Measurements from ENCODE around the gene SLC2A4.

Gene SLC2A4

DNA sequence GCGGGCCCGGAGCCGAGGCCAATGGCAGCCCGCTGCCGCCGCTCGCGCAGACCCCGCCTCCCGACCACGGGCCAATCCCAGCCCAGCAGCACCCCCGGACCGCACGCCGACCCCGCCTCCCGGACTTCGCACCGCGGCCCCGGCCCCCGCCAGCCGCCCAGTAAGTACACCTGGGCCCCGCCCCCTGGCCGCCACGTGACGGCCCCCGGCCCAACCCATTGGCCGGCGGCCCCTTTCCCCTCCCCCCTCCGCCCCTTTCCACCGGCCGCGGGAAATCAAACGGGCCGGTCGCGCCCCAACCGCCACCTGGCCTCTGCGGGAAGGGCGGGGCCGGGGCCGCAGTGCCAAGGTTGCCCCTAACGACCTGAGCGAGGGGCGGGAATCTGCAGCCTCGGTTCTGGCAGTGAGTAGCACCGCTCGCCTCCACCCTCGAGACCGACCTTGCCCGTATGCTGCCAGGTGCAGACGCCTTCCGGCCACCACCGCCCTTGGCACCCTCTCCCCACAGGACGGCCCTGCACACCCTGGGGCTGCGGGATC is 13.2 kb downstream of the SLC2A4 start, which contains the start of gene YBX2:
YBX2 (minus strand) TSS at position 26 of the 540 bp plus-strand sequence. CDS start 139 bp downstream, outside the sequence.
- no peak within 1 kb of the TSS for H3K27ac ChIP-seq (ENCODE audit: low read length, poor library complexity, severe bottlenecking)
- H2BK15ac ChIP-seq (ENCODE audit: low read depth, poor library complexity, severe bottlenecking): no peak within 1 kb of the TSS
- no peak within 1 kb of the TSS for H2BK5ac ChIP-seq (ENCODE audit: low read depth, low read length, poor library complexity, severe bottlenecking)
- H3K23ac ChIP-seq (ENCODE audit: low read length in 2 of 2): peak within 1 kb of the TSS in 1 of 2 experiments; percentile 98
- no peak within 1 kb of the TSS for H3K18ac ChIP-seq (ENCODE audit: low read depth in 1 of 2, low read length in 2 of 2)
- H2AK5ac ChIP-seq (ENCODE audit: low read length, severe bottlenecking): no peak within 1 kb of the TSS
- H2AFZ ChIP-seq (ENCODE audit: low read depth, low read length): no peak within 1 kb of the TSS
- no peak within 1 kb of the TSS for H4K8ac ChIP-seq (ENCODE audit: low read length)
- no peaks in the 10 kb centered on the region for H3K79me1 ChIP-seq (replicated peaks; ENCODE audit: low read length, poor library complexity, severe bottlenecking)
- no peak within 1 kb of the TSS for H3K4ac ChIP-seq (ENCODE audit: low read depth in 1 of 2, low read length in 2 of 2)
- H3K36me3 ChIP-seq (ENCODE audit: control insufficient read depth in 1 of 2, insufficient read depth in 2 of 2, low read depth in 1 of 2, low read length in 2 of 2): no peaks in the 10 kb centered on the region
- peak; percentile 12 for DNase-seq
- H3K4me2 ChIP-seq (ENCODE audit: low read length, poor library complexity, severe bottlenecking): peak within 1 kb of the TSS; percentile 48
- no peak within 1 kb of the TSS for H3K4me3 ChIP-seq (ENCODE audit: insufficient read depth in 1 of 2, low read depth in 1 of 2, low read length in 2 of 2)
- peaks cover 55 to 57% of the 10 kb centered on the region in 2 experiments for H3K27me3 ChIP-seq (ENCODE audit: control insufficient read depth in 1 of 2, insufficient read depth in 1 of 2, low read length in 2 of 2)
- H3K9ac ChIP-seq (ENCODE audit: low read length): no peak within 1 kb of the TSS
- 9% methylated on average over 37 of the region's 57 CpGs for WGBS
- no peak within 1 kb of the TSS for H3K14ac ChIP-seq (ENCODE audit: low read length in 2 of 2)
- no peak within 1 kb of the TSS for H4K91ac ChIP-seq (ENCODE audit: low read length)
- no peak within 1 kb of the TSS for H2BK12ac ChIP-seq (ENCODE audit: low read length in 2 of 2)
- peaks cover 18% of the 10 kb centered on the region for H3K4me1 ChIP-seq (ENCODE audit: control insufficient read depth, insufficient read depth, low read depth, low read length)
- H3K9me3 ChIP-seq (ENCODE audit: control insufficient read depth, low read length): no peaks in the 10 kb centered on the region
- H2BK120ac ChIP-seq (ENCODE audit: low read depth, low read length): no peak within 1 kb of the TSS

DNA sequence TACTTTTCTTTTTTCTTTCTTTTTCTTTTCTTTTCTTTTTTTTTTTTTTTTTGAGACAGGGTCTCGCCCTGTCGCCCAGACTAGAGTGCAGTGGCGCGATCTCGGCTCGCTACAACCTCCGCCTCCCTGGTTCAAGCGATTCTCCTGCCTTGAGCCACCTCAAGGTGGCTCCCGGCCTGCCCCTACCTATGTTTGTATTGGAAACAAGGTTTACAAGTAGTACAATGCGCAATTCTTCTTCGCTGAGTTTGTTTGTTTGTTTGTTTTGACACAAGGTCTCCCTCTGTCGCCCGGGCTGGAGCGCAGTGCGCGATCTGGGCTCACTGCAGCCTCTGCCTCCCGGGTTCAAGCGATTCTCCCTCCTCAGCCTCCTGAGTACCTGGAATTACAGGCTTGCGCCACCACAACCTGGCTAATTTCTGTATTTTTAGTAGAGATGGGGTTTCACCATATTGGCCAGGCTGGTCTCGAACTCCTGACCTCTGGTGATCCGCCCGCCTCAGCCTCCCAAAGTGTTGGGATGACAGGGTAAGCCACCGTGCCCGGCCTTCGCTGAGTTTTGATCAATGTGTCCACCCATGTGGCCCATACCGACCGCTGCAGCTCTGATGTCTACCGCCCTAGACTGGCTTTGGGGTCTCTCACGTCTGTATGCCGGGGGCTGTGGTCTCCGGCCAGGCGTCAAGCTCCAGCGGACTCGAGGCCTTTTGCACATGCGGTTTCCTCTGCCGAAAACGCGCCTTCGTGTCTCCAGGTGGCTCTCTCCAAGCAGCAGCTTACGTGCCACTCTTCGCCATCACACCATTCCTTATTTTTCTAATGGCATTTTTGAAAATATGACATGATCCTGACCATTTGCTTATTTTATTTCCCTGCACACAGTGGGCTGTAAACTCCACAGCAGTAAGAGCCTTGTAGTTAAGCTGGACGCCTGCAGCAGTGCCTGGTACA is 14.0 kb downstream of the SLC2A4 start:
- no peak overlapping the region for H2BK5ac ChIP-seq (ENCODE audit: low read depth, low read length, poor library complexity, severe bottlenecking)
- no peak overlapping the region for H2BK15ac ChIP-seq (ENCODE audit: low read depth, poor library complexity, severe bottlenecking)
- no peak overlapping the region for H3K4me2 ChIP-seq (ENCODE audit: low read length, poor library complexity, severe bottlenecking)
- H2AK5ac ChIP-seq (ENCODE audit: low read length, severe bottlenecking): no peak overlapping the region
- H3K23ac ChIP-seq (ENCODE audit: low read length in 2 of 2): no peak overlapping the region
- no peaks in the 10 kb centered on the region for H3K9me3 ChIP-seq (ENCODE audit: control insufficient read depth, low read length)
- H3K14ac ChIP-seq (ENCODE audit: low read length in 2 of 2): no peak overlapping the region
- H3K4me1 ChIP-seq (ENCODE audit: control insufficient read depth, insufficient read depth, low read depth, low read length): peaks cover 18% of the 10 kb centered on the region
- H2AFZ ChIP-seq (ENCODE audit: low read depth, low read length): no peak overlapping the region
- no peak overlapping the region for H2BK120ac ChIP-seq (ENCODE audit: low read depth, low read length)
- no peak overlapping the region for H3K18ac ChIP-seq (ENCODE audit: low read depth in 1 of 2, low read length in 2 of 2)
- peak overlapping the region in 1 of 2 experiments; percentile 66 for H3K4me3 ChIP-seq (ENCODE audit: insufficient read depth in 1 of 2, low read depth in 1 of 2, low read length in 2 of 2)
- H4K91ac ChIP-seq (ENCODE audit: low read length): no peak overlapping the region
- H4K8ac ChIP-seq (ENCODE audit: low read length): no peak overlapping the region
- no peak overlapping the region for H2BK12ac ChIP-seq (ENCODE audit: low read length in 2 of 2)
- 74% methylated on average over 42 of the region's 42 CpGs for WGBS
- H3K4ac ChIP-seq (ENCODE audit: low read depth in 1 of 2, low read length in 2 of 2): no peak overlapping the region
- H3K36me3 ChIP-seq (ENCODE audit: control insufficient read depth in 1 of 2, insufficient read depth in 2 of 2, low read depth in 1 of 2, low read length in 2 of 2): no peaks in the 10 kb centered on the region
- H3K27me3 ChIP-seq (ENCODE audit: control insufficient read depth in 1 of 2, insufficient read depth in 1 of 2, low read length in 2 of 2): peaks cover 49% of the 10 kb centered on the region in 2 experiments
- H3K27ac ChIP-seq (ENCODE audit: low read length, poor library complexity, severe bottlenecking): no peak overlapping the region
- peak overlapping the region; percentile 26 for H3K9ac ChIP-seq (ENCODE audit: low read length)
- DNase-seq: no peak
- no peaks in the 10 kb centered on the region for H3K79me1 ChIP-seq (replicated peaks; ENCODE audit: low read length, poor library complexity, severe bottlenecking)

DNA sequence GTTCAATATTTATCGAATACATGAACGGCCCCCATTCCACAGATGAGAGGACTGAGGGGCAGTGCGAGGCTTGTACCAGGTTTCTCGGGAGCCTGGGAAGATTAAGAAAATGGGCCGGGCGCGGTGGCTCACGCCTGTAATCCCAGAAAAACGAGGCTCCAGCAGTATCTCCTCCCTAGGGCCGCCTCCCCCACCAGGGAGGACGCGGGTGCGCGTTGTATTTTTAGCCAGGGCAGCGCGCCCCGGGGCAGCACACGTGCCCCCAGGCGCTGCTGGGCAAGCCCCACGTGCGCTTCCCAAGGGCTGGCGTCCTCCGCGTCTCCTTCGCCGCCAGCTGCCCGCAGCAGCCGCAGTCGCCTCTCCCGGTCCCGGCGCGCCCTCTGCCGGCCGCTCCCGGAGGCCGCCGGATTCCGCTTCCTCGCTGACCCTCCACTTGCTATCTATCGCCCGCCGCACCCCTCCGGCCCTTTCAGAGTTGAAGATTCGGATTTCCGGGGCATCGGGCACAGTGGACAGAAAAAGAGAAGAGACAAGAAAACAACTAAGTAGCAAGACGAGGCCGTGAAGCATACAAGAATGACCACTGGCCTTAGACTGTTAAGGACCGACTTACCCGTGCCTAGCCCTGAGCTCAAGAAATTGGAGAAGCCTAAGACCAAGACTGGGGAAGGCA is 14.8 kb downstream of the SLC2A4 start:
- no peak overlapping the region for H3K18ac ChIP-seq (ENCODE audit: low read depth in 1 of 2, low read length in 2 of 2)
- WGBS: 7% methylated on average over 42 of the region's 51 CpGs
- H3K4me3 ChIP-seq (ENCODE audit: insufficient read depth in 1 of 2, low read depth in 1 of 2, low read length in 2 of 2): peak overlapping the region in 1 of 2 experiments; percentile 66
- H4K91ac ChIP-seq (ENCODE audit: low read length): no peak overlapping the region
- peaks cover 40 to 41% of the 10 kb centered on the region in 2 experiments for H3K27me3 ChIP-seq (ENCODE audit: control insufficient read depth in 1 of 2, insufficient read depth in 1 of 2, low read length in 2 of 2)
- H2BK5ac ChIP-seq (ENCODE audit: low read depth, low read length, poor library complexity, severe bottlenecking): no peak overlapping the region
- no peak overlapping the region for H3K23ac ChIP-seq (ENCODE audit: low read length in 2 of 2)
- no peaks in the 10 kb centered on the region for H3K9me3 ChIP-seq (ENCODE audit: control insufficient read depth, low read length)
- H2BK120ac ChIP-seq (ENCODE audit: low read depth, low read length): no peak overlapping the region
- H4K8ac ChIP-seq (ENCODE audit: low read length): no peak overlapping the region
- H3K4me2 ChIP-seq (ENCODE audit: low read length, poor library complexity, severe bottlenecking): peak overlapping the region; percentile 56
- no peak overlapping the region for H2AFZ ChIP-seq (ENCODE audit: low read depth, low read length)
- H3K36me3 ChIP-seq (ENCODE audit: control insufficient read depth in 1 of 2, insufficient read depth in 2 of 2, low read depth in 1 of 2, low read length in 2 of 2): no peaks in the 10 kb centered on the region
- H2BK15ac ChIP-seq (ENCODE audit: low read depth, poor library complexity, severe bottlenecking): no peak overlapping the region
- no peaks in the 10 kb centered on the region for H3K79me1 ChIP-seq (replicated peaks; ENCODE audit: low read length, poor library complexity, severe bottlenecking)
- no peak overlapping the region for H2AK5ac ChIP-seq (ENCODE audit: low read length, severe bottlenecking)
- no peak overlapping the region for H3K14ac ChIP-seq (ENCODE audit: low read length in 2 of 2)
- H3K9ac ChIP-seq (ENCODE audit: low read length): peak overlapping the region; percentile 46
- peaks cover 18% of the 10 kb centered on the region for H3K4me1 ChIP-seq (ENCODE audit: control insufficient read depth, insufficient read depth, low read depth, low read length)
- no peak overlapping the region for H3K27ac ChIP-seq (ENCODE audit: low read length, poor library complexity, severe bottlenecking)
- H2BK12ac ChIP-seq (ENCODE audit: low read length in 2 of 2): no peak overlapping the region
- H3K4ac ChIP-seq (ENCODE audit: low read depth in 1 of 2, low read length in 2 of 2): no peak overlapping the region
- DNase-seq: peak; percentile 84

DNA sequence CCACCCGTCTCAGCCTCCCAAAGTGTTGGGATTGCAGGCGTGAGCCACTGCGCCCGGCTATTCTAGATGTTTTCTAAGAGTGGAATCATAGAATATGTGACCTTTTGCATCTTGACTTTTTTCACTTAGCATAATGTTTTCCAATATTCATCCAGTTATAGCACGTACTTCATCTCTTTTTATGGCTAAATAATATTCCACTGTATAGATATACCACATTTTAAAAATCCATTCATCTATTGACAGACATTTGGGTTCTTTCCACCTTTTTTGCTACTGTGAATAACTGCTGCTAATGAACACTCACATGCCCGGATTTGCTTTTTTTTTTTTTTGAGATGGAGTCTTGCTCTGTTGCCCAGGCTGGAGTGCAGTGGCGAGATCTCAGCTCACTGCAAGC is 22.7 kb downstream of the SLC2A4 start:
- no peak overlapping the region for H3K23ac ChIP-seq (ENCODE audit: low read length in 2 of 2)
- no peak overlapping the region for H3K27ac ChIP-seq (ENCODE audit: low read length, poor library complexity, severe bottlenecking)
- no peak overlapping the region for H4K8ac ChIP-seq (ENCODE audit: low read length)
- peaks cover 0 to 3% of the 10 kb centered on the region in 2 experiments for H3K27me3 ChIP-seq (ENCODE audit: control insufficient read depth in 1 of 2, insufficient read depth in 1 of 2, low read length in 2 of 2)
- H3K36me3 ChIP-seq (ENCODE audit: control insufficient read depth in 1 of 2, insufficient read depth in 2 of 2, low read depth in 1 of 2, low read length in 2 of 2): no peaks in the 10 kb centered on the region
- H3K14ac ChIP-seq (ENCODE audit: low read length in 2 of 2): no peak overlapping the region
- no peak overlapping the region for H2BK120ac ChIP-seq (ENCODE audit: low read depth, low read length)
- H3K4me2 ChIP-seq (ENCODE audit: low read length, poor library complexity, severe bottlenecking): no peak overlapping the region
- no peak overlapping the region for H3K4me3 ChIP-seq (ENCODE audit: insufficient read depth in 1 of 2, low read depth in 1 of 2, low read length in 2 of 2)
- no peak overlapping the region for H3K18ac ChIP-seq (ENCODE audit: low read depth in 1 of 2, low read length in 2 of 2)
- peaks cover 2% of the 10 kb centered on the region for H3K4me1 ChIP-seq (ENCODE audit: control insufficient read depth, insufficient read depth, low read depth, low read length)
- no peaks in the 10 kb centered on the region for H3K79me1 ChIP-seq (replicated peaks; ENCODE audit: low read length, poor library complexity, severe bottlenecking)
- no peak overlapping the region for H2AFZ ChIP-seq (ENCODE audit: low read depth, low read length)
- no peaks in the 10 kb centered on the region for H3K9me3 ChIP-seq (ENCODE audit: control insufficient read depth, low read length)
- DNase-seq: no peak
- H3K4ac ChIP-seq (ENCODE audit: low read depth in 1 of 2, low read length in 2 of 2): no peak overlapping the region
- no peak overlapping the region for H2BK15ac ChIP-seq (ENCODE audit: low read depth, poor library complexity, severe bottlenecking)
- no peak overlapping the region for H3K9ac ChIP-seq (ENCODE audit: low read length)
- H4K91ac ChIP-seq (ENCODE audit: low read length): no peak overlapping the region
- H2AK5ac ChIP-seq (ENCODE audit: low read length, severe bottlenecking): no peak overlapping the region
- no peak overlapping the region for H2BK5ac ChIP-seq (ENCODE audit: low read depth, low read length, poor library complexity, severe bottlenecking)
- 95% methylated on average over 5 of the region's 7 CpGs for WGBS
- H2BK12ac ChIP-seq (ENCODE audit: low read length in 2 of 2): no peak overlapping the region

Data from mesenchymal stem cell (in vitro differentiated cells and primary cell).